ENCODE measurements around the gene MRGPRX4.

DNA sequence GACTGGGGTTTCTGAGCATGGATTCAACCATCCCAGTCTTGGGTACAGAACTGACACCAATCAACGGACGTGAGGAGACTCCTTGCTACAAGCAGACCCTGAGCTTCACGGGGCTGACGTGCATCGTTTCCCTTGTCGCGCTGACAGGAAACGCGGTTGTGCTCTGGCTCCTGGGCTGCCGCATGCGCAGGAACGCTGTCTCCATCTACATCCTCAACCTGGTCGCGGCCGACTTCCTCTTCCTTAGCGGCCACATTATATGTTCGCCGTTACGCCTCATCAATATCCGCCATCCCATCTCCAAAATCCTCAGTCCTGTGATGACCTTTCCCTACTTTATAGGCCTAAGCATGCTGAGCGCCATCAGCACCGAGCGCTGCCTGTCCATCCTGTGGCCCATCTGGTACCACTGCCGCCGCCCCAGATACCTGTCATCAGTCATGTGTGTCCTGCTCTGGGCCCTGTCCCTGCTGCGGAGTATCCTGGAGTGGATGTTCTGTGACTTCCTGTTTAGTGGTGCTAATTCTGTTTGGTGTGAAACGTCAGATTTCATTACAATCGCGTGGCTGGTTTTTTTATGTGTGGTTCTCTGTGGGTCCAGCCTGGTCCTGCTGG is 35.3 kb upstream of the MRGPRX4 start:
- TF ChIP-seq, protein P1, sequence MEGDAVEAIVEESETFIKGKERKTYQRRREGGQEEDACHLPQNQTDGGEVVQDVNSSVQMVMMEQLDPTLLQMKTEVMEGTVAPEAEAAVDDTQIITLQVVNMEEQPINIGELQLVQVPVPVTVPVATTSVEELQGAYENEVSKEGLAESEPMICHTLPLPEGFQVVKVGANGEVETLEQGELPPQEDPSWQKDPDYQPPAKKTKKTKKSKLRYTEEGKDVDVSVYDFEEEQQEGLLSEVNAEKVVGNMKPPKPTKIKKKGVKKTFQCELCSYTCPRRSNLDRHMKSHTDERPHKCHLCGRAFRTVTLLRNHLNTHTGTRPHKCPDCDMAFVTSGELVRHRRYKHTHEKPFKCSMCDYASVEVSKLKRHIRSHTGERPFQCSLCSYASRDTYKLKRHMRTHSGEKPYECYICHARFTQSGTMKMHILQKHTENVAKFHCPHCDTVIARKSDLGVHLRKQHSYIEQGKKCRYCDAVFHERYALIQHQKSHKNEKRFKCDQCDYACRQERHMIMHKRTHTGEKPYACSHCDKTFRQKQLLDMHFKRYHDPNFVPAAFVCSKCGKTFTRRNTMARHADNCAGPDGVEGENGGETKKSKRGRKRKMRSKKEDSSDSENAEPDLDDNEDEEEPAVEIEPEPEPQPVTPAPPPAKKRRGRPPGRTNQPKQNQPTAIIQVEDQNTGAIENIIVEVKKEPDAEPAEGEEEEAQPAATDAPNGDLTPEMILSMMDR (IDR thresholded peaks at IDR 0.05), result no peak
- no peak for TF ChIP-seq POLR2A (IDR thresholded peaks at IDR 0.05)
- TF ChIP-seq POLR2AphosphoS5 (IDR thresholded peaks at IDR 0.05), result no peak

All from breast epithelium (tissue), 3 donors.